ENCODE measurements around the gene OAS1. TPM values are rescaled to one million over a fixed set of nuclear protein-coding genes. Genes with fewer than 3 reads are reported as not detected.

The OAS1 gene
- total and polyA plus RNA-seq, 2 of the 8 experiments (the other 6 are each of a cell fraction or from before 2014, with no cell fraction given): 0.23 TPM; not detected in 1

GRCh38 chr12:112939761-112940381, 33.1 kb downstream of the OAS1 start:
- no peak overlapping the region for H2BK20ac ChIP-seq (ENCODE audit: low read length)
- no peak overlapping the region for H3K9ac ChIP-seq (replicated peaks in 1 of 4; ENCODE audit: extremely low read depth in 1 of 4, low read depth in 3 of 4, low read length in 3 of 4)
- H3K4me3 ChIP-seq (ENCODE audit: extremely low read depth in 1 of 4, insufficient read depth in 2 of 4, low read depth in 3 of 4, low read length in 4 of 4): no peak overlapping the region
- H3K56ac ChIP-seq (replicated peaks; ENCODE audit: insufficient read length, low read depth, low read length): no peak overlapping the region
- H2AFZ ChIP-seq (ENCODE audit: low read length): no peak overlapping the region
- no peak overlapping the region for H4K8ac ChIP-seq (ENCODE audit: extremely low read depth, insufficient read depth, low read length)
- WGBS, 2 experiments (ENCODE audit: extremely low coverage in 1 of 2, insufficient coverage in 1 of 2, insufficient read length in 1 of 2, insufficient replicate concordance in 2 of 2, low coverage in 1 of 2, low lambda C conversion rate in 2 of 2, missing lambda C conversion rate in 1 of 2): 68% methylated on average over 7 of the region's 7 CpGs; no CpG with 5 or more reads in 1 of the 2 experiments
- H2BK15ac ChIP-seq (ENCODE audit: low read length): no peak overlapping the region
- no peak for DNase-seq (ENCODE audit: low read depth in 1 of 2, low spot score in 2 of 2)
- H2BK12ac ChIP-seq (ENCODE audit: low read depth, low read length): no peak overlapping the region
- no peak for FAIRE-seq
- no peak overlapping the region for H3K14ac ChIP-seq (ENCODE audit: insufficient read length)
- H3K36me3 ChIP-seq (ENCODE audit: control insufficient read depth in 2 of 4, insufficient read depth in 4 of 4, low read length in 3 of 4): no peaks in the 10 kb centered on the region
- H4K5ac ChIP-seq (ENCODE audit: insufficient read length, low read depth, low read length): no peak overlapping the region
- H3K79me2 ChIP-seq (ENCODE audit: control insufficient read depth in 1 of 2, insufficient read depth in 2 of 2, low read length in 2 of 2): no peaks in the 10 kb centered on the region
- no peak overlapping the region for H3K18ac ChIP-seq (ENCODE audit: extremely low read depth, low read length)
- peaks cover 0 to 15% (median 10%) of the 10 kb centered on the region in 4 experiments; a peak in 6 of 7 replicates for H3K27me3 ChIP-seq (replicated peaks in 1 of 4; ENCODE audit: control insufficient read depth in 3 of 4, extremely low read depth in 1 of 4, insufficient read depth in 3 of 4, low read length in 3 of 4)
- no peaks in the 10 kb centered on the region for H3K79me1 ChIP-seq (ENCODE audit: low read depth, low read length)
- H3K4me2 ChIP-seq (ENCODE audit: insufficient read depth in 1 of 2, low read depth in 2 of 2, low read length in 2 of 2): no peak overlapping the region
- peaks cover 0 to 3% (median 2%) of the 10 kb centered on the region in 4 experiments; a peak in 2 of 7 replicates for H3K4me1 ChIP-seq (replicated peaks in 1 of 4; ENCODE audit: control insufficient read depth in 3 of 4, insufficient read depth in 4 of 4, low read length in 3 of 4)
- H3K23ac ChIP-seq (ENCODE audit: insufficient read length): no peak overlapping the region
- H4K20me1 ChIP-seq (replicated peaks in 1 of 2; ENCODE audit: control insufficient read depth in 1 of 2, insufficient read depth in 2 of 2, low read length in 2 of 2): no peaks in the 10 kb centered on the region
- no peaks in the 10 kb centered on the region for H3K9me3 ChIP-seq (ENCODE audit: insufficient read depth in 2 of 2, low read depth in 1 of 2, low read length in 1 of 2)
- CTCF ChIA-PET (ENCODE audit: partially characterized antibody): interaction anchor here (0.9 to 2.1 kb wide), 3 partner anchors 8 to 213 kb away, joined by 3 to 7 read pairs (median 4); no protein-coding TSS in a partner anchor
- no peak overlapping the region for H2BK120ac ChIP-seq (replicated peaks; ENCODE audit: low read depth, low read length)
- POLR2A ChIA-PET (ENCODE audit: partially characterized antibody): no interaction called here
- no peak overlapping the region for H4K91ac ChIP-seq (replicated peaks; ENCODE audit: insufficient read length, low read length)
- no peak overlapping the region for H3K27ac ChIP-seq (ENCODE audit: low read depth, low read length)
- no peaks in the 10 kb centered on the region; the same call in 1 of the 2 replicates for H3K23me2 ChIP-seq (ENCODE audit: low read depth, low read length)
- H2AK5ac ChIP-seq (ENCODE audit: low read depth, low read length): no peak overlapping the region
- no peak overlapping the region for H2BK5ac ChIP-seq (ENCODE audit: low read depth, low read length)
- H3K4ac ChIP-seq (replicated peaks; ENCODE audit: insufficient read length, low read depth, low read length): no peak overlapping the region
- no peak for TF ChIP-seq RBBP5 (IDR thresholded peaks at IDR 0.05; ENCODE audit: borderline replicate concordance, low read depth, low read length)
- TF ChIP-seq PHF8 (conservative IDR thresholded peaks at IDR 0.05; ENCODE audit: low read depth, low read length): no peak
- TF ChIP-seq CTCF (IDR thresholded peaks at IDR 0.05; ENCODE audit: control extremely low read depth in 1 of 3, insufficient read depth in 1 of 3, low read depth in 1 of 3, low read length in 3 of 3): no peak
- TF ChIP-seq CBX5 (IDR thresholded peaks at IDR 0.05; ENCODE audit: low read depth, low read length): no peak
- TF ChIP-seq KDM1A (IDR thresholded peaks at IDR 0.05; ENCODE audit: borderline replicate concordance, low read length): no peak
- TF ChIP-seq RFX5 (IDR thresholded peaks at IDR 0.05; ENCODE audit: borderline replicate concordance, low read depth, low read length): no peak
- TF ChIP-seq SIN3A (conservative IDR thresholded peaks at IDR 0.05 in 1 of 2, IDR thresholded peaks at IDR 0.05 in 1 of 2; ENCODE audit: low read depth in 1 of 2, low read length in 2 of 2): no peak
- TF ChIP-seq RNF2 (IDR thresholded peaks at IDR 0.05; ENCODE audit: borderline replicate concordance, low read depth, low read length, missing control alignments, poor library complexity, severe bottlenecking): no peak
- no peak for TF ChIP-seq SP4 (IDR thresholded peaks at IDR 0.05; ENCODE audit: low read length)
- TF ChIP-seq CHD1 (IDR thresholded peaks at IDR 0.05; ENCODE audit: low read depth, low read length): no peak
